Lung (tissue), 12 donors: ENCODE results near the gene TRPM3. TPM values are rescaled to one million over a fixed set of nuclear protein-coding genes. Genes with fewer than 3 reads are reported as not detected.

ENCODE experiments used
- ATAC-seq: fragments of 200-7000 bp; cut with Tn5 transposase; one replicate; pipeline ENCODE4 v1.9.1; 2020; ENCODE audit warnings: moderate number of reproducible peaks; ENCODE audit not compliant: insufficient read depth, low FRiP score
- DNase-seq, 3 donors: peaks; one replicate each; pipeline ENCODE4 v3.0.0-alpha.2; 2013 to 2017
- H3K27ac ChIP-seq, 2 donors: one replicate each; pipeline ENCODE4 v1.5.1; 2013; ENCODE audit warnings: mild to moderate bottlenecking in 2 of 2, moderate library complexity in 2 of 2, control low read depth in 1 of 2, inconsistent platforms in 1 of 2, low read depth in 1 of 2, low read length in 1 of 2
- H3K27me3 ChIP-seq, 3 donors: one replicate each; pipeline ENCODE4 v1.5.1; 2013; ENCODE audit warnings: low read length in 2 of 3; ENCODE audit not compliant: control insufficient read depth in 3 of 3, insufficient read depth in 3 of 3
- H3K36me3 ChIP-seq, 4 donors: one replicate each; pipeline ENCODE4 v1.5.1; 2013; ENCODE audit warnings: low read length in 4 of 4, mild to moderate bottlenecking in 1 of 4, moderate library complexity in 1 of 4; ENCODE audit not compliant: control insufficient read depth in 4 of 4, insufficient read depth in 4 of 4
- H3K4me1 ChIP-seq, 5 donors: one replicate each; pipeline ENCODE4 v1.5.1; 2013; ENCODE audit warnings: low read length in 5 of 5, mild to moderate bottlenecking in 2 of 5, moderate library complexity in 1 of 5; ENCODE audit not compliant: control insufficient read depth in 5 of 5, insufficient read depth in 5 of 5
- H3K4me3 ChIP-seq: one replicate; pipeline ENCODE4 v1.5.1; 2013; ENCODE audit warnings: mild to moderate bottlenecking, control low read depth, moderate library complexity
- H3K9ac ChIP-seq, 2 donors: one replicate each; pipeline ENCODE4 v1.5.1; 2013; ENCODE audit warnings: low read length in 2 of 2, control low read depth in 1 of 2; ENCODE audit not compliant: insufficient read depth in 1 of 2
- H3K9me3 ChIP-seq, 4 donors: one replicate each; pipeline ENCODE4 v1.5.1; 2013; ENCODE audit warnings: low read length in 3 of 4, mild to moderate bottlenecking in 1 of 4, moderate library complexity in 1 of 4; ENCODE audit not compliant: control insufficient read depth in 4 of 4, insufficient read depth in 3 of 4
- WGBS, 2 donors: extraction: QIAGEN DNeasy Blood & Tissue Kit; methylation state at CpG; one replicate each; pipeline ENCODE4 v1.1.7; 2013; 5-methylcytosine and 5-hydroxymethylcytosine counted together
- polyA plus RNA-seq, 2 donors: library from polyadenylated mRNA; stranded (reverse); fragments of 200-250 nt; gene quantifications; one replicate each; pipeline ENCODE4 v1.2.1, GENCODE V29; 2013
- total RNA-seq, 2 donors: library from RNA; depleted of rRNA in 1 of 2; stranded (reverse); fragments of >200 nt in 1 of 2; gene quantifications; one replicate each; pipeline ENCODE4 v1.2.1, GENCODE V29; 2014 to 2021
- TF ChIP-seq, protein P1 (sequence below): IDR thresholded peaks from 2 replicates; pipeline ENCODE4 v1.5.1; 2012; ENCODE audit warnings: mild to moderate bottlenecking; ENCODE audit errors: control extremely low read depth, extremely low read depth
- donor health status: control.
- donor health status: control.
- donor health status: Bipolar disorder and iron deficiency.
- donor health status: healthy.
- donor health status: DM: yes; HTN: yes; CAD: no.

TRPM3 gene
- total and polyA plus RNA-seq, 4 donors: 0.02 to 1.4 (median 0.49) TPM; not detected in 1

DNA sequence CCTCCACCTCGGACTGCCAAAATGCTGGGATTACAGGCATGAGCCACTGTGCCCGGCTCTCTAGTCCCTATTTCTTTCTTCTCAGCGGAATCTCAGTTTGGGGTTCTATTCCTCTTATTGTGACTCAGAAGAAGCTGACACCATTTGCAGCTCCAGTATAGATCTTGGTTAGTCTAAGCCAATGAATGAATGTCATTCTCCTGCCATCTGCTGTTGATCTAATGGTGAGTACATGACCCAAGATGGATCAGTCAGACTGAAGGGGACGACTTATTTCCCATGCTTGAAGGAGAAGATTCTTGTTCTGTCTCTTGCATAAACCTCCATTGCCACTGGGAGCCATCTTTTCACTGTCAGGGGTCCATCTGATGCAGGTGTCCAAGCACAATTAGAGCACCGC is 630.9 kb downstream of the TRPM3 start:
- WGBS, 2 donors: 95 to 98% methylated on average over 5 of the region's 5 CpGs
- H3K4me3 ChIP-seq: no peak overlapping the region
- TF ChIP-seq, protein P1, sequence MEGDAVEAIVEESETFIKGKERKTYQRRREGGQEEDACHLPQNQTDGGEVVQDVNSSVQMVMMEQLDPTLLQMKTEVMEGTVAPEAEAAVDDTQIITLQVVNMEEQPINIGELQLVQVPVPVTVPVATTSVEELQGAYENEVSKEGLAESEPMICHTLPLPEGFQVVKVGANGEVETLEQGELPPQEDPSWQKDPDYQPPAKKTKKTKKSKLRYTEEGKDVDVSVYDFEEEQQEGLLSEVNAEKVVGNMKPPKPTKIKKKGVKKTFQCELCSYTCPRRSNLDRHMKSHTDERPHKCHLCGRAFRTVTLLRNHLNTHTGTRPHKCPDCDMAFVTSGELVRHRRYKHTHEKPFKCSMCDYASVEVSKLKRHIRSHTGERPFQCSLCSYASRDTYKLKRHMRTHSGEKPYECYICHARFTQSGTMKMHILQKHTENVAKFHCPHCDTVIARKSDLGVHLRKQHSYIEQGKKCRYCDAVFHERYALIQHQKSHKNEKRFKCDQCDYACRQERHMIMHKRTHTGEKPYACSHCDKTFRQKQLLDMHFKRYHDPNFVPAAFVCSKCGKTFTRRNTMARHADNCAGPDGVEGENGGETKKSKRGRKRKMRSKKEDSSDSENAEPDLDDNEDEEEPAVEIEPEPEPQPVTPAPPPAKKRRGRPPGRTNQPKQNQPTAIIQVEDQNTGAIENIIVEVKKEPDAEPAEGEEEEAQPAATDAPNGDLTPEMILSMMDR: no peak
- H3K27me3 ChIP-seq: no peaks in the 10 kb centered on the region
- H3K9ac ChIP-seq: no peak overlapping the region
- H3K36me3 ChIP-seq: no peaks in the 10 kb centered on the region
- DNase-seq: no peak
- H3K27ac ChIP-seq: no peak overlapping the region
- peaks cover 0 to 15% (median 6%) of the 10 kb centered on the region in 5 donors for H3K4me1 ChIP-seq
- no peak for ATAC-seq
- no peaks in the 10 kb centered on the region for H3K9me3 ChIP-seq

DNA sequence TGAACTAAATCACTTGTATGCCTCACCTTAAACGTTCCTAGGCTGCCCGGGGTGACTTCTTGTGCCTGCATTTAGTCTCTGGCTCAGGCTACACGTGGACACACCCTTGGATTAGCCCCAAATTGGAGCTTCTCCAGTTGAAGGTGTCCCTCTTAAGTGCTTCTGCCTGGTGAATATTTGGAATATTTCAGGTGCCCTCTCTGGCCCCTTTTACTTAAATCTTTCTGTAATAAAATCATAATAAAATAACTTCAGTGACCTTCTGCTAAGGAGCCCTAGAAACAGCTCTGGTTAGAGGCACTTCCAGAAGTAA is 632.7 kb downstream of the TRPM3 start:
- ATAC-seq (no peak), DNase-seq (no peak)
- whole genome bisulfite sequencing, 2 donors: 26 to 50% methylated on average over 3 of the region's 3 CpGs
- Histone ChIP-seq H3K4me3 (no peak overlapping the region), H3K9me3 (no peaks in the 10 kb centered on the region), H3K27ac (no peak overlapping the region), H3K36me3 (no peaks in the 10 kb centered on the region), H3K27me3 (no peaks in the 10 kb centered on the region), H3K4me1 (peaks cover 3 to 17% (median 11%) of the 10 kb centered on the region in 5 donors), H3K9ac (no peak overlapping the region)
- TF ChIP-seq, protein P1: no peak

DNA sequence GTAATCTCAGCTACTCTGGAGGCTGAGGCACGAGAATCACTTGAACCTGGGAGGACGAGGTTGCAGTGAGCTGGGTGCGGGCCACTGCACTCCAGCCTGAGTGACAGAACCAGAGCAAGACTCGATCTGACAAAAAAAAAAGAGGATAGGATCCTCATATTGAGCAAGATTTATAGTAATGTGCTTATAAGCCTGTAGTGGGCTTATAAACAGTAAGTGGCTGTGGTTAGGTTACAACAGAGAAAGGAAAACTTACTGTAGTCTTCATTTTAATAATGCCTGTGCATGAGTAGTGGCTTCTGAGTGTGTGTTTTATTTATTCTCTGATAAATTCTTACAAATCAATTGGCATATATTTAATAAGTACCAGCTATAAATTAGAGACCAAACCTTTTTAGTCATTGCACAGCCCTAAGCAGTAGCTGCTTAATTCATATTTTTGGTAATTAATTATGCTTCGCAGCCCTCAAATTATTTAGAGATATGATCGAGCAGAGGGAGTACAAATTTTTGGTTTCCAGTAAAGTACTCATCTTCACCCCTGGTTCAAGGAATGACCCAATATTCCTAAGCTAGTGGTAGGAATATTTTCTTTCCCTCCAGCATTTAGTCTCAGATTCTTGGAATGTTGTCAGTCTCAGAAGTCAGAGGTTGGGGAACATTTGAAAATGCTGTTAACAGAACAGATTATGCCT is 633.2 kb downstream of the TRPM3 start:
- H3K27me3 ChIP-seq: no peaks in the 10 kb centered on the region
- TF ChIP-seq, protein P1: no peak
- DNase-seq (no peak), ATAC-seq (no peak)
- H3K4me1 ChIP-seq: peaks cover 3 to 19% (median 13%) of the 10 kb centered on the region in 5 donors
- no peaks in the 10 kb centered on the region for H3K9me3 ChIP-seq
- H3K4me3 ChIP-seq: no peak overlapping the region
- H3K36me3 ChIP-seq: no peaks in the 10 kb centered on the region
- no peak overlapping the region for H3K27ac ChIP-seq
- 72% methylated on average over 6 of the region's 6 CpGs for WGBS, 2 donors
- no peak overlapping the region for H3K9ac ChIP-seq

DNA sequence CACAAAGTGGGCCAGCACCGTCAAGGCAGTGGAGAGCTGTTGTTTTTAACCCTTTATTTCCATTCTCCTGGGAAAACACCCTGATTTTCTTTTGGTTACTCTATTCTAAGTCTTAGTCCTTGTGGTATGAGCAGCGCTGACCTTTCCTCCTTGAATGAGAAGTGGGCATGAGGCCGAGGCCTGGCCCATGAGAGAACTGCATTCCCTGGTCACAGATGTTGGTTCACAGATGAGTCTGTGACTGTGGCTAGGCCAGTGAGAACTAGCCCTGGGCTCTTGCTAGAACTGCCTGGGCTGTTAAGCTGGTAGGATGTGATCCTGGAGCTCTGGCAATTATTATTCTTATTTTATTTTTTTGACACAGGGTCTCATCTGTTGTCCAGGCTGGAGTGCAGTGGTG is 635.3 kb downstream of the TRPM3 start:
- Histone ChIP-seq H3K4me3 (no peak overlapping the region), H3K4me1 (peaks cover 0 to 15% (median 12%) of the 10 kb centered on the region in 5 donors), H3K36me3 (no peaks in the 10 kb centered on the region), H3K27me3 (no peaks in the 10 kb centered on the region), H3K9ac (no peak overlapping the region), H3K27ac (peak overlapping the region; percentile 69 to 79), H3K9me3 (no peaks in the 10 kb centered on the region)
- DNase-seq (no peak), ATAC-seq (no peak)
- WGBS, 2 donors: 65 to 68% methylated on average over 3 of the region's 3 CpGs
- TF ChIP-seq, protein P1: no peak
